Glomerular endothelial cell (primary cell): ENCODE measurements around the gene KCNJ8. TPM values are rescaled to one million over a fixed set of nuclear protein-coding genes. Genes with fewer than 3 reads are reported as not detected.
"Not testable (repeated sequence)": the region's sequence is repeated elsewhere in the genome, so short reads cannot be mapped to it uniquely, and the experiment has no call there.

Source experiments
- DNase-seq: peaks from one replicate; pipeline ENCODE4 v3.0.0-alpha.2; 2011; ENCODE audit warnings: low read depth, low spot score; ENCODE audit errors: extremely low read depth
- total RNA-seq: library from RNA; depleted of rRNA; stranded (reverse); fragments of >200 nt; gene quantifications from 2 replicates; pipeline ENCODE4 v1.2.3, GENCODE V29; 2015

Gene KCNJ8
- 0.10 and 0.41 TPM in 2 replicates for total RNA-seq

GRCh38 chr12:21774358-21775132 lies at the start of gene KCNJ8:
Gene KCNJ8, minus strand, starts transcription at chr12:21774706. Its CDS starts 1,090 bp downstream, at chr12:21773616.
- no peak for DNase-seq

GRCh38 chr12:21823581-21823980 lies 49.1 kb upstream of the KCNJ8 start:
- no peak for DNase-seq

- DNase-seq = no peak
These were observed 45.2 kb upstream of the KCNJ8 start for GRCh38 chr12:21819678-21820077.

GRCh38 chr12:21819236-21819635 lies 44.7 kb upstream of the KCNJ8 start:
- DNase-seq = no peak

GRCh38 chr12:21818627-21819026 lies 44.1 kb upstream of the KCNJ8 start:
- no peak for DNase-seq

- no peak for DNase-seq
These were observed 41.0 kb upstream of the KCNJ8 start for GRCh38 chr12:21815306-21816062.

GRCh38 chr12:21814814-21815213 lies 40.3 kb upstream of the KCNJ8 start:
- no peak for DNase-seq

GRCh38 chr12:21814327-21814726 lies 39.8 kb upstream of the KCNJ8 start:
- no peak for DNase-seq

GRCh38 chr12:21813751-21814150 lies 39.2 kb upstream of the KCNJ8 start:
- DNase-seq = no peak

- DNase-seq = no peak
These were observed 38.6 kb upstream of the KCNJ8 start for GRCh38 chr12:21813125-21813524.

- not testable (repeated sequence) for DNase-seq
These were observed 37.8 kb upstream of the KCNJ8 start for GRCh38 chr12:21812340-21812739.

GRCh38 chr12:21809100-21809499 lies 34.6 kb upstream of the KCNJ8 start:
- DNase-seq = no peak

- DNase-seq = no peak
These were observed 31.7 kb upstream of the KCNJ8 start for GRCh38 chr12:21806255-21806654.

- DNase-seq = no peak
These were observed 27.2 kb upstream of the KCNJ8 start for GRCh38 chr12:21801522-21802288.

GRCh38 chr12:21800011-21800410 lies 25.5 kb upstream of the KCNJ8 start:
- DNase-seq = no peak

GRCh38 chr12:21797539-21797938 lies 23.0 kb upstream of the KCNJ8 start:
- DNase-seq = no peak

- DNase-seq = no peak
These were observed 21.3 kb upstream of the KCNJ8 start for GRCh38 chr12:21795648-21796328.

GRCh38 chr12:21794807-21795595 lies 20.5 kb upstream of the KCNJ8 start:
- DNase-seq = not testable (repeated sequence)

GRCh38 chr12:21789687-21790086 lies 15.2 kb upstream of the KCNJ8 start:
- not testable (repeated sequence) for DNase-seq
